OCI-LY7 (cell line): ENCODE measurements around the gene SCN4B. TPM values are rescaled to one million over a fixed set of nuclear protein-coding genes. Genes with fewer than 3 reads are reported as not detected.

Experiments used
- BruUV-seq: library from RNA; stranded (reverse); fragments of 400-500 nt; replicated peaks from 2 replicates; lab custom pipeline; 2021; lab: Mats Ljungman, UMichigan
- CTCF ChIA-PET: fragments of 300-600 bp; sonication (Branson Sonifier 250); formaldehyde crosslinking; loops from one replicate; lab custom pipeline; 2022; ENCODE audit warnings: antibody characterized with exemption; ENCODE audit not compliant: unreplicated experiment; lab: Charles Lee
- POLR2A ChIA-PET: fragments of 300-600 bp; sonication (Branson Sonifier 250); formaldehyde crosslinking; loops from one replicate; lab custom pipeline; 2022; ENCODE audit warnings: antibody characterized with exemption; lab: Charles Lee
- DNase-seq: peaks from one replicate; pipeline ENCODE4 v3.0.0-alpha.2; 2015; ENCODE audit warnings: low spot score
- H2AFZ ChIP-seq: fragments of 200-600 bp; sonication (generic), shearing (Covaris generic); 2 replicates; pipeline ENCODE4 v1.6.1; 2014; ENCODE audit warnings: mild to moderate bottlenecking, antibody characterized with exemption, low read length, moderate library complexity
- H3K27ac ChIP-seq: fragments of 200-600 bp; sonication (generic); 2 replicates; pipeline ENCODE4 v1.5.1; 2014; ENCODE audit warnings: mixed run types, low read depth, mild to moderate bottlenecking, moderate library complexity, low read length, inconsistent platforms; ENCODE audit not compliant: poor library complexity, severe bottlenecking
- H3K36me3 ChIP-seq: fragments of 200-600 bp; sonication (generic); 2 replicates; pipeline ENCODE4 v1.6.1; 2014; ENCODE audit warnings: mild to moderate bottlenecking, antibody characterized with exemption, low read length, moderate library complexity, mixed read lengths; ENCODE audit not compliant: insufficient read depth
- H3K4me1 ChIP-seq: fragments of 200-600 bp; sonication (generic); 2 replicates; pipeline ENCODE4 v1.5.1; 2014; ENCODE audit warnings: mild to moderate bottlenecking, low read length; ENCODE audit not compliant: insufficient read depth, poor library complexity, severe bottlenecking
- H3K4me2 ChIP-seq: fragments of 200-600 bp; sonication (generic); 2 replicates; pipeline ENCODE4 v1.6.1; 2014; ENCODE audit warnings: mild to moderate bottlenecking, low read length
- H3K4me3 ChIP-seq: fragments of 200-600 bp; sonication (generic); 2 replicates; pipeline ENCODE4 v1.5.1; 2014; ENCODE audit warnings: mild to moderate bottlenecking, low read depth, low read length; ENCODE audit not compliant: poor library complexity, severe bottlenecking
- H3K79me2 ChIP-seq: fragments of 200-600 bp; sonication (generic); 2 replicates; pipeline ENCODE4 v1.6.1; 2016; ENCODE audit warnings: low read depth, mild to moderate bottlenecking, low read length, moderate library complexity, mixed read lengths; ENCODE audit not compliant: insufficient read depth
- H3K9me2 ChIP-seq: fragments of 200-600 bp; sonication (generic); 2 replicates; pipeline ENCODE4 v1.6.1; 2016; ENCODE audit warnings: mild to moderate bottlenecking, low read length, mixed read lengths; ENCODE audit not compliant: insufficient read depth
- H3K9me3 ChIP-seq: fragments of 200-600 bp; sonication (generic); 2 replicates; pipeline ENCODE4 v1.6.1; 2014; ENCODE audit warnings: mild to moderate bottlenecking, mixed run types, low read length, mixed read lengths
- H4K20me1 ChIP-seq: fragments of 200-600 bp; sonication (generic); 2 replicates; pipeline ENCODE4 v1.6.1; 2014; ENCODE audit warnings: mild to moderate bottlenecking, antibody characterized with exemption, low read length, moderate library complexity, mixed read lengths; ENCODE audit not compliant: insufficient read depth
- EZH2phosphoT487 ChIP-seq: fragments of 200-600 bp; sonication (generic); IDR thresholded peaks from 2 replicates; pipeline ENCODE4 v1.6.1; 2018; ENCODE audit warnings: low read depth, borderline replicate concordance, mild to moderate bottlenecking, mixed run types, antibody characterized with exemption, low read length, moderate library complexity, mixed read lengths
- intact Hi-C: fragments of 100-400 bp; cut with micrococcal nuclease; formaldehyde crosslinking; loops from one replicate; pipeline ENCODE4 v1.10.0; 2022; ENCODE audit not compliant: unreplicated experiment
- total RNA-seq, 2 experiments: library from RNA; depleted of rRNA in 1 of 2; stranded (reverse); fragments of >200 nt in 1 of 2; shearing (Covaris generic) in 1 of 2; gene quantifications; 2 replicates each; pipeline ENCODE4 v1.2.3, GENCODE V29; 2014 to 2022
- TF ChIP-seq, protein P1 (sequence below): fragments of 200-600 bp; sonication (generic); conservative IDR thresholded peaks from 2 replicates; pipeline ENCODE4 v1.5.1; 2014; ENCODE audit warnings: mild to moderate bottlenecking, antibody characterized with exemption, low read length, moderate library complexity, mixed read lengths

Gene SCN4B
- total RNA-seq, 2 experiments from 2014 or later, result not detected

DNA sequence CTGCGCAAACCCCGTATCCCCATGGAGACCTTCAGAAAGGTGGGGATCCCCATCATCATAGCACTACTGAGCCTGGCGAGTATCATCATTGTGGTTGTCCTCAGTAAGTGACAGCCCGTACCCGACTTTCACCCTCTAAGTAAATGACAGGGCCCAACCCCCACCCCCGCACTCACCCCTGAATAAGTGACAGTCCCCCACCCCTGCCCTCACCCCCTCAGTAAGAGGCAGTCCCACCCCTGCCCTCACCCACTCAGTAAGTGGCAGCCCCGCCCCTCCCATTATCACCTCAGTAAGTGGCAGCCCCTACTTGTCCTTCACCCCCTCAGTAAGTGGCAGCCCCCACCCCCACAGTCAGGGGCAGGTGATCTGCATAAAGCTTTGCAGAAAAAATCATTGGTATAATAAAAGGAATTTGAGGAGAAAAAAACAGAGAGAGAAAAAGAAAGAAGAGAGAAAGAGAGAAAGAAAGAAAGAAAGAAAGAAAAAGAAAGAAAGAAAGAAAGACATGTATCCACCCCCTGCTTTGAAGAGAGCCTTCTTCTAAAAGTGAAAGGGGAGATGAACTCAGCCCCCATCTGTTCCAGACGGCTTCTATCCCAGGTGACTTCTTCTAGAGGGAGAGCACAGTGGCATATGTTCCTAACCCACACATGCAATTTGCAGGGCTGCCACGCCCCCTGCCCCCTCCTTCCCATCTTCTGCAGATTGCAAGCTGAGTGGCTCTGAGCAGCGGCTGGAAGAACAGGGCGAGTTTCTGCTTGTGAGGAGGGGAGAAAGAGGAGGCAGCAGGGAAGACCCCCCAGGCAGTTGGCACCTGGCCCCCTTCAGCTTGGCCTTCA, 53.4 kb downstream of the SCN4B start:
- no peak overlapping the region for H3K4me3 ChIP-seq
- H3K4me1 ChIP-seq, result no peaks in the 10 kb centered on the region
- H2AFZ ChIP-seq, result no peak overlapping the region
- no TSS peak for BruUV-seq
- intact Hi-C loops, result no loop called here
- H3K36me3 ChIP-seq, result no peaks in the 10 kb centered on the region
- H4K20me1 ChIP-seq, result no peaks in the 10 kb centered on the region
- TF ChIP-seq, protein P1, sequence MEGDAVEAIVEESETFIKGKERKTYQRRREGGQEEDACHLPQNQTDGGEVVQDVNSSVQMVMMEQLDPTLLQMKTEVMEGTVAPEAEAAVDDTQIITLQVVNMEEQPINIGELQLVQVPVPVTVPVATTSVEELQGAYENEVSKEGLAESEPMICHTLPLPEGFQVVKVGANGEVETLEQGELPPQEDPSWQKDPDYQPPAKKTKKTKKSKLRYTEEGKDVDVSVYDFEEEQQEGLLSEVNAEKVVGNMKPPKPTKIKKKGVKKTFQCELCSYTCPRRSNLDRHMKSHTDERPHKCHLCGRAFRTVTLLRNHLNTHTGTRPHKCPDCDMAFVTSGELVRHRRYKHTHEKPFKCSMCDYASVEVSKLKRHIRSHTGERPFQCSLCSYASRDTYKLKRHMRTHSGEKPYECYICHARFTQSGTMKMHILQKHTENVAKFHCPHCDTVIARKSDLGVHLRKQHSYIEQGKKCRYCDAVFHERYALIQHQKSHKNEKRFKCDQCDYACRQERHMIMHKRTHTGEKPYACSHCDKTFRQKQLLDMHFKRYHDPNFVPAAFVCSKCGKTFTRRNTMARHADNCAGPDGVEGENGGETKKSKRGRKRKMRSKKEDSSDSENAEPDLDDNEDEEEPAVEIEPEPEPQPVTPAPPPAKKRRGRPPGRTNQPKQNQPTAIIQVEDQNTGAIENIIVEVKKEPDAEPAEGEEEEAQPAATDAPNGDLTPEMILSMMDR, result no peak
- TF ChIP-seq EZH2phosphoT487, result no peak
- H3K4me2 ChIP-seq, result no peak overlapping the region
- H3K27ac ChIP-seq, result no peak overlapping the region
- H3K79me2 ChIP-seq, result no peaks in the 10 kb centered on the region
- no peak for DNase-seq
- ChIA-PET CTCF (interaction anchor here (0.6 kb wide), 1 partner anchor 585 kb away, joined by 3 read pairs; no protein-coding TSS in a partner anchor), POLR2A (no interaction called here)
- no peaks in the 10 kb centered on the region for H3K9me3 ChIP-seq
- no peaks in the 10 kb centered on the region for H3K9me2 ChIP-seq

DNA sequence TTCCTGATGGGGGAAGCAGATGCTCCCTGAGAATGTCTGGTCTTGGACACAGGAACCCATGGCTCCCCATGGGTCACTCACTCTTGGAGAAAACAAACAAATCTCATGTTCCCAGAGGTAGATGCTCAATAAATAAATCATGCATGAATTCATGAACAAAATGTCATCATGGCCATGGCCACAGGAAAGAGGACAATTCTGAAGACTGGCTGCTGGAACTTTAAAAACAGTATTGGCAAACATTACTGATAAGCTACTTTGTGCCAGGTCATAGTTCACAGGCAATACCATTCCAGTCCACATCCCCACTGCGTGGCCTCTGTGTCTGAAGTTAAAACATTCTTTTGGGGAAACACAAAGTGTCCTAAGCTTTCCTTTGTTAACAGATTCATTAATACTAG, 56.7 kb downstream of the SCN4B start:
- TF ChIP-seq, protein P1, result no peak
- no peak for TF ChIP-seq EZH2phosphoT487
- BruUV-seq, result no TSS peak

DNA sequence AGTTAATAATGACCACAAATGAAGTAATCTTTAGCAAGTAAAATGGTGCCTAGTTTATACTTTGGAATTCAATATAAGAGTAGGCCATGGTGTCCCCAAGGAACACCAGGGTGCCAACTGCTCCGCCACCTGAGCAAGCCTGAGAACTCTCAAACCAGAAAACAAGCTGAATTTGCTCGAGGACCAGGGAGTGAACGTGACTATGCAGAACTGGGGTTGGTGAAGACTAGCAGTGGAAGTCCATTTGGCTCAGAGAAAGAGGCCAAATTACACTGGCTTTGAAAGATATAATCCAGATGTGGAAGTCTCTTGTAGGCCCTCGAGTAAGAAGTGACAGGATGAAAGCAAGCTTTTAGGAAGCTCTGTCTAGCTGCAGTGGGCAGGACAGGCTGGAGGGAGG, 57.1 kb downstream of the SCN4B start:
- Histone ChIP-seq H3K36me3 (no peaks in the 10 kb centered on the region), H3K27ac (no peak overlapping the region), H3K79me2 (no peaks in the 10 kb centered on the region), H2AFZ (no peak overlapping the region), H3K9me2 (no peaks in the 10 kb centered on the region), H3K4me3 (no peak overlapping the region), H3K9me3 (no peaks in the 10 kb centered on the region), H3K4me2 (no peak overlapping the region), H3K4me1 (no peaks in the 10 kb centered on the region), H4K20me1 (no peaks in the 10 kb centered on the region)
- intact Hi-C loops, result no loop called here
- CTCF ChIA-PET, result no interaction called here
- POLR2A ChIA-PET, result no interaction called here
- no peak for DNase-seq
- no TSS peak for BruUV-seq
- no peak for TF ChIP-seq EZH2phosphoT487
- TF ChIP-seq, protein P1, result no peak

More for the DNA sequence above, 56.7 kb downstream of the SCN4B start:
- POLR2A ChIA-PET, result no interaction called here
- CTCF ChIA-PET, result no interaction called here
- H3K4me1 ChIP-seq, result no peaks in the 10 kb centered on the region
- no peak overlapping the region for H3K4me3 ChIP-seq
- H2AFZ ChIP-seq, result no peak overlapping the region
- H3K4me2 ChIP-seq, result no peak overlapping the region
- no peaks in the 10 kb centered on the region for H3K9me3 ChIP-seq
- intact Hi-C loops, result no loop called here
- no peak overlapping the region for H3K27ac ChIP-seq
- H3K36me3 ChIP-seq, result no peaks in the 10 kb centered on the region
- DNase-seq, result no peak
- no peaks in the 10 kb centered on the region for H3K9me2 ChIP-seq
- no peaks in the 10 kb centered on the region for H3K79me2 ChIP-seq
- no peaks in the 10 kb centered on the region for H4K20me1 ChIP-seq
